ENCODE measurements around the gene CACNG4. TPM values are rescaled to one million over a fixed set of nuclear protein-coding genes. Genes with fewer than 3 reads are reported as not detected.

The CACNG4 gene
- total and polyA plus RNA-seq, 9 of the 15 experiments (the other 6 are each of a cell fraction or from before 2014, with no cell fraction given) = 0.07 TPM; not detected in 8

DNA sequence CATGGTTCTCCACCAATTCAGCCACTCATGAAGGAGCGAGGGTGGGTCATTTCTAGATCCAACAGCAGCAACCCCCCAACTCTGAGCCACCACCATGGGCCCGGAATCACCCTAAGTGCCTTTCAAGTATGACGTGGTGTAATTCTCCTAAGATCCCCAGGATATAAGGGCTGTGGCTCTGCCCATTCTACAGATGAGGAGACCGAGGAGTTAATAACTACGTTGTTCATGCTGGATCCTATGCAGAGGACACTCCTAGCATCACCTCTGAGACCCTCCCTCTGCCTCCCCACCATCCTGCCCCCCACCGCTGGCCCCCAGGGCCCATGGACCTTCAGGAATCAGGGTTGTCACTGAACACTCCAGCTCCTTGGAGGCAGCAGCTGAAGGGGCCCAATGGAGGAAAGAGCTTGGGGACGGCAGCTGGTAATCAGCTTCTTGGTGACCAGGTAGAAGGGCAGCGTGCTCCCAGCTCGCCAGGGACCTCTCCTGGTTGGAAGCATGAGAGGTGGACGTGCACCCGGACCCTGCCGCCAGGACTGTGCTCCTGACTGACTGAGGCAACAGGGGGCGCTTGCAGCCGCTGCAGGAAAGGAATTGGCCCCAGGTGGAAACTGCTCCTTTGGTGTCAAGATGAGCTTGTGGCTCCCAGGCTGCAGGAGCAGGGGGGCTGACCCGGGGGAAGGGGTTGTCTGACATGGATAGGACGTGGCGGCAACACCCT lies 51.7 kb downstream of the CACNG4 start (continued):
- TF ChIP-seq RAD21 (CRISPR knock-in tag; conservative IDR thresholded peaks at IDR 0.05 in 1 of 2, IDR thresholded peaks at IDR 0.05 in 1 of 2) (peak in 1 of 2 experiments; percentile 47; a peak in 2 of 4 replicates), HEY1 (CRISPR knock-in tag; IDR thresholded peaks at IDR 0.05; ENCODE audit: borderline replicate concordance) (no peak), GTF2E2 (tag; IDR thresholded peaks at IDR 0.05) (no peak), NRF1 (conservative IDR thresholded peaks at IDR 0.05 in 1 of 2, IDR thresholded peaks at IDR 0.05 in 1 of 2) (no peak)
- TF ChIP-seq, protein P1, sequence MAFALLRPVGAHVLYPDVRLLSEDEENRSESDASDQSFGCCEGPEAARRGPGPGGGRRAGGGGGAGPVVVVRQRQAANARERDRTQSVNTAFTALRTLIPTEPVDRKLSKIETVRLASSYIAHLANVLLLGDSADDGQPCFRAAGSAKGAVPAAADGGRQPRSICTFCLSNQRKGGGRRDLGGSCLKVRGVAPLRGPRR (CRISPR knock-in tag; IDR thresholded peaks at IDR 0.05) = no peak

DNA sequence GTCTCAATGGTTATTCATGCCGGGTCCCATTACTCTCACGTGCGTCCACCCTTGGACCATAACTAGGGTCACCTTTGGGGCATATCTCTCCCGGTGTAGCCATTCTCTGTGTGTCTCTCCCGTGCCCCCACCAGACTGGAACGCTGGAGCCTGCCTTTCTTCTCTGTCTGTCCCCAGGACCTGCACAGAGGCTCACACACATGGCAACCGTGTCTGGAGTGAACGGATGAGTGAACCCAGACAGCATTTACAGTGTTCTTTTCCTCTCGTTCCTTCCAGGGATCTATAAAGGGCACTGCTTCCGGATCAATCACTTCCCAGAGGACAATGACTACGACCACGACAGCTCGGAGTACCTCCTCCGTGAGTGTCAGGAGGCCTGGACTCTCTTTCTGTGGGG lies 53.4 kb downstream of the CACNG4 start:
- Histone ChIP-seq H3K4me2 (ENCODE audit: insufficient read depth, low read length) (no peak overlapping the region), H3K9me1 (ENCODE audit: control insufficient read depth, insufficient read depth, low read length) (no peaks in the 10 kb centered on the region), H3K4me3 (no peak overlapping the region), H3K4me1 (replicated peaks in 1 of 2; ENCODE audit: control insufficient read depth in 2 of 2, insufficient read depth in 2 of 2, low read length in 2 of 2) (no peaks in the 10 kb centered on the region; a peak in 1 of 5 replicates), H3K36me3 (ENCODE audit: control insufficient read depth, insufficient read depth, low read length) (no peaks in the 10 kb centered on the region), H3K27me3 (ENCODE audit: control insufficient read depth in 2 of 2, insufficient read depth in 2 of 2, low read length in 2 of 2) (peaks cover 54 to 100% of the 10 kb centered on the region in 2 experiments), H3K79me2 (ENCODE audit: control insufficient read depth, insufficient read depth, low read length) (no peaks in the 10 kb centered on the region), H3K27ac (ENCODE audit: extremely low read depth, low read depth, low read length) (no peak overlapping the region), H3K9me3 (replicated peaks; ENCODE audit: control insufficient read depth, insufficient read depth, low read depth, low read length) (no peaks in the 10 kb centered on the region), H2AFZ (ENCODE audit: low read depth, low read length) (no peak overlapping the region), H3K9ac (ENCODE audit: insufficient read depth in 1 of 2, low read depth in 2 of 2, low read length in 2 of 2) (no peak overlapping the region), H4K20me1 (replicated peaks; ENCODE audit: control insufficient read depth, insufficient read depth, low read length) (peaks cover 3% of the 10 kb centered on the region; the same call in 1 of the 2 replicates)
- FAIRE-seq (no peak), ATAC-seq (no peak), DNase-seq (ENCODE audit: extremely low read depth in 1 of 4, low spot score in 3 of 4) (no peak)
- 2% methylated on average over 14 of the region's 14 CpGs for WGBS (ENCODE audit: insufficient coverage, low coverage, missing lambda C conversion rate)
- ChIA-PET CTCF (ENCODE audit: low intra/inter-chr PET ratio) (no interaction called here), POLR2A (no interaction called here)
- in situ Hi-C loops (cut with MboI) = no loop called here
- intact Hi-C loops (cut with micrococcal nuclease) = loop anchor here (5.0 kb wide), 1 partner anchor 139 kb away; no protein-coding TSS in a partner anchor
- TF ChIP-seq COPS2 (conservative IDR thresholded peaks at IDR 0.05) (no peak), SREBF2 (CRISPR knock-in tag; IDR thresholded peaks at IDR 0.05) (no peak), SREBF1 (IDR thresholded peaks at IDR 0.05; ENCODE audit: borderline replicate concordance, low read depth, low read length) (no peak), FOS (IDR thresholded peaks at IDR 0.05; ENCODE audit: extremely low read depth, insufficient read length) (no peak), NR4A1 (CRISPR knock-in tag; IDR thresholded peaks at IDR 0.05) (no peak), NR4A1 (tag; IDR thresholded peaks at IDR 0.05) (no peak), ZKSCAN3 (CRISPR knock-in tag; IDR thresholded peaks at IDR 0.05) (no peak)
- TF ChIP-seq, protein P2, sequence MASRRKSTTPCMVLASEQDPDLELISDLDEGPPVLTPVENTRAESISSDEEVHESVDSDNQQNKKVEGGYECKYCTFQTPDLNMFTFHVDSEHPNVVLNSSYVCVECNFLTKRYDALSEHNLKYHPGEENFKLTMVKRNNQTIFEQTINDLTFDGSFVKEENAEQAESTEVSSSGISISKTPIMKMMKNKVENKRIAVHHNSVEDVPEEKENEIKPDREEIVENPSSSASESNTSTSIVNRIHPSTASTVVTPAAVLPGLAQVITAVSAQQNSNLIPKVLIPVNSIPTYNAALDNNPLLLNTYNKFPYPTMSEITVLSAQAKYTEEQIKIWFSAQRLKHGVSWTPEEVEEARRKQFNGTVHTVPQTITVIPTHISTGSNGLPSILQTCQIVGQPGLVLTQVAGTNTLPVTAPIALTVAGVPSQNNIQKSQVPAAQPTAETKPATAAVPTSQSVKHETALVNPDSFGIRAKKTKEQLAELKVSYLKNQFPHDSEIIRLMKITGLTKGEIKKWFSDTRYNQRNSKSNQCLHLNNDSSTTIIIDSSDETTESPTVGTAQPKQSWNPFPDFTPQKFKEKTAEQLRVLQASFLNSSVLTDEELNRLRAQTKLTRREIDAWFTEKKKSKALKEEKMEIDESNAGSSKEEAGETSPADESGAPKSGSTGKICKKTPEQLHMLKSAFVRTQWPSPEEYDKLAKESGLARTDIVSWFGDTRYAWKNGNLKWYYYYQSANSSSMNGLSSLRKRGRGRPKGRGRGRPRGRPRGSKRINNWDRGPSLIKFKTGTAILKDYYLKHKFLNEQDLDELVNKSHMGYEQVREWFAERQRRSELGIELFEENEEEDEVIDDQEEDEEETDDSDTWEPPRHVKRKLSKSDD (conservative IDR thresholded peaks at IDR 0.05; ENCODE audit: low read length) = no peak
- no TSS peak for BruUV-seq (replicated peaks)

Data from K562 (cell line).